Hypothalamus (tissue), 51 donors: ENCODE data around the gene EARS2.

Source experiments
- DNase-seq, 51 donors: peaks; one replicate each; lab custom pipeline; 2025; lab: John Stamatoyannopoulos, UW

The EARS2 gene

GRCh38 chr16:23509441-23509754 is 47.8 kb downstream of the EARS2 start:
- no peak for DNase-seq

- peak in 8 of 51 donors; percentile 3 to 65 (median 46) for DNase-seq
Measured at GRCh38 chr16:23508589-23509440, 48.3 kb downstream of the EARS2 start.

- DNase-seq = no peak
Measured at GRCh38 chr16:23506606-23506994, 50.5 kb downstream of the EARS2 start.

- no peak for DNase-seq
Measured at GRCh38 chr16:23505671-23506605, 51.2 kb downstream of the EARS2 start.

GRCh38 chr16:23505180-23505665 is 51.9 kb downstream of the EARS2 start:
- no peak for DNase-seq

- DNase-seq = peak in 22 of 51 donors; percentile 5 to 67 (median 22)
Measured at GRCh38 chr16:23504453-23505179, 52.5 kb downstream of the EARS2 start.

- DNase-seq = no peak
Measured at GRCh38 chr16:23504076-23504452, 53.1 kb downstream of the EARS2 start.

- no peak for DNase-seq
Measured at GRCh38 chr16:23502466-23502865, 54.7 kb downstream of the EARS2 start.

- DNase-seq = no peak
Measured at GRCh38 chr16:23501291-23501690, 55.9 kb downstream of the EARS2 start.

- DNase-seq = no peak
Measured at GRCh38 chr16:23500862-23501225, 56.3 kb downstream of the EARS2 start.

- no peak for DNase-seq
Measured at GRCh38 chr16:23500212-23500861, 56.8 kb downstream of the EARS2 start.

- DNase-seq = peak in 2 of 51 donors; percentile 13 to 14
Measured at GRCh38 chr16:23499801-23500200, 57.3 kb downstream of the EARS2 start.

- no peak for DNase-seq
Measured at GRCh38 chr16:23498863-23499262, 58.3 kb downstream of the EARS2 start.

- no peak for DNase-seq
Measured at GRCh38 chr16:23497543-23497868, 59.6 kb downstream of the EARS2 start.

- no peak for DNase-seq
Measured at GRCh38 chr16:23496821-23497542, 60.2 kb downstream of the EARS2 start.

- DNase-seq = no peak
Measured at GRCh38 chr16:23495671-23496070, 61.5 kb downstream of the EARS2 start.

GRCh38 chr16:23494188-23494587 is 63.0 kb downstream of the EARS2 start:
- DNase-seq = no peak

- no peak for DNase-seq
Measured at GRCh38 chr16:23491490-23492391, 65.4 kb downstream of the EARS2 start.

- DNase-seq = no peak
Measured at GRCh38 chr16:23486480-23486879, 70.7 kb downstream of the EARS2 start.
